H1 (cell line): ENCODE measurements around the gene EXD3. TPM values are rescaled to one million over a fixed set of nuclear protein-coding genes. Genes with fewer than 3 reads are reported as not detected.

Source experiments
- CTCF ChIA-PET: fragments of 300-600 bp; sonication (Branson Sonifier 250); formaldehyde crosslinking; loops from one replicate; lab custom pipeline; 2021; ENCODE audit not compliant: partially characterized antibody; lab: Charles Lee
- POLR2A ChIA-PET: fragments of 300-600 bp; sonication (Branson Sonifier 250); formaldehyde crosslinking; loops from one replicate; lab custom pipeline; 2021; ENCODE audit warnings: inconsistent platforms; ENCODE audit not compliant: partially characterized antibody; lab: Charles Lee
- DNase-seq, 2 experiments: peaks; one replicate each; pipeline versions ENCODE4 v3.0.0 to v3.0.0-alpha.2; 2010 to 2022; ENCODE audit warnings: low spot score in 2 of 2, low read depth in 1 of 2, mixed read lengths in 1 of 2
- FAIRE-seq: peaks from 2 replicates; lab custom pipeline; 2011; peaks lifted over from hg19 to GRCh38; lab: Jason Lieb, UNC
- H2AFZ ChIP-seq: 2 replicates; pipeline ENCODE4 v1.8.1; 2012; ENCODE audit warnings: low read length, inconsistent platforms
- H2AK5ac ChIP-seq: 2 replicates; pipeline ENCODE4 v1.6.1; 2013; ENCODE audit warnings: low read depth, low read length
- H2BK120ac ChIP-seq: replicated peaks from 2 replicates; pipeline ENCODE3; 2013; ENCODE audit warnings: low read depth, low read length, inconsistent platforms
- H2BK12ac ChIP-seq: 2 replicates; pipeline ENCODE4 v1.6.1; 2013; ENCODE audit warnings: low read depth, low read length
- H2BK15ac ChIP-seq: 2 replicates; pipeline ENCODE4 v1.6.1; 2013; ENCODE audit warnings: low read length
- H2BK20ac ChIP-seq: 2 replicates; pipeline ENCODE4 v1.6.1; 2013; ENCODE audit warnings: low read length
- H2BK5ac ChIP-seq: 2 replicates; pipeline ENCODE4 v1.6.1; 2013; ENCODE audit warnings: low read depth, low read length
- H3K14ac ChIP-seq: 2 replicates; pipeline ENCODE4 v1.6.1; 2013; ENCODE audit warnings: inconsistent platforms; ENCODE audit not compliant: insufficient read length
- H3K18ac ChIP-seq: 2 replicates; pipeline ENCODE4 v1.6.1; 2013; ENCODE audit warnings: low read length; ENCODE audit errors: extremely low read depth
- H3K23ac ChIP-seq: 2 replicates; pipeline ENCODE4 v1.6.1; 2013; ENCODE audit warnings: inconsistent platforms; ENCODE audit not compliant: insufficient read length
- H3K23me2 ChIP-seq: 2 replicates; pipeline ENCODE4 v1.6.1; 2013; ENCODE audit warnings: low read depth, low read length
- H3K27ac ChIP-seq: 2 replicates; pipeline ENCODE4 v1.6.1; 2011; ENCODE audit warnings: low read depth, low read length, inconsistent platforms
- H3K27me3 ChIP-seq, 4 experiments: replicated peaks in 1 of 4; 1 replicate in 1 of 4; 2 replicates in 3 of 4; pipeline versions ENCODE4 v1.6.1 to v1.8.1; 2011 to 2013; ENCODE audit warnings: low read length in 3 of 4, mild to moderate bottlenecking in 3 of 4, inconsistent platforms in 2 of 4, mixed read lengths in 2 of 4, moderate library complexity in 1 of 4; ENCODE audit not compliant: control insufficient read depth in 3 of 4, insufficient read depth in 3 of 4; ENCODE audit errors: extremely low read depth in 1 of 4
- H3K36me3 ChIP-seq, 4 experiments: 2 replicates each; pipeline versions ENCODE4 v1.6.1 to v1.8.1; 2011 to 2013; ENCODE audit warnings: mild to moderate bottlenecking in 4 of 4, low read length in 3 of 4, moderate library complexity in 2 of 4, control low read depth in 1 of 4, inconsistent platforms in 1 of 4; ENCODE audit not compliant: insufficient read depth in 4 of 4, control insufficient read depth in 2 of 4
- H3K4ac ChIP-seq: replicated peaks from 2 replicates; pipeline ENCODE3; 2013; ENCODE audit warnings: low read length, low read depth, mixed read lengths, inconsistent platforms; ENCODE audit not compliant: insufficient read length
- H3K4me1 ChIP-seq, 4 experiments: replicated peaks in 1 of 4; 1 replicate in 1 of 4; 2 replicates in 3 of 4; pipeline versions ENCODE4 v1.6.1 to v1.8.1; 2011 to 2013; ENCODE audit warnings: low read length in 3 of 4, inconsistent platforms in 2 of 4, mixed read lengths in 1 of 4; ENCODE audit not compliant: insufficient read depth in 4 of 4, control insufficient read depth in 3 of 4
- H3K4me2 ChIP-seq, 2 experiments: 2 replicates each; pipeline versions ENCODE4 v1.6.1 to v1.8.1; 2011 to 2013; ENCODE audit warnings: low read depth in 2 of 2, low read length in 2 of 2, control low read depth in 1 of 2, inconsistent platforms in 1 of 2, mild to moderate bottlenecking in 1 of 2; ENCODE audit not compliant: insufficient read depth in 1 of 2
- H3K4me3 ChIP-seq, 4 experiments: fragments of 200-600, 300-600 bp in 1 of 4; sonication (generic), shearing (Covaris generic), sonication (Bioruptor Twin) in 1 of 4; 2 replicates each; pipeline versions ENCODE4 v1.5.1 to v1.8.1; 2011 to 2016; ENCODE audit warnings: low read length in 4 of 4, low read depth in 3 of 4, control low read depth in 2 of 4, inconsistent platforms in 2 of 4, mild to moderate bottlenecking in 2 of 4, mixed read lengths in 1 of 4, moderate library complexity in 1 of 4; ENCODE audit not compliant: insufficient read depth in 2 of 4; ENCODE audit errors: extremely low read depth in 1 of 4
- H3K56ac ChIP-seq: replicated peaks from 2 replicates; pipeline ENCODE3; 2013; ENCODE audit warnings: low read depth, mild to moderate bottlenecking, mixed read lengths, low read length, inconsistent platforms; ENCODE audit not compliant: insufficient read length
- H3K79me1 ChIP-seq: 2 replicates; pipeline ENCODE4 v1.6.1; 2013; ENCODE audit warnings: low read depth, low read length, control low read depth
- H3K79me2 ChIP-seq, 2 experiments: 2 replicates each; pipeline versions ENCODE4 v1.6.1 to v1.8.1; 2012 to 2013; ENCODE audit warnings: low read length in 2 of 2, mild to moderate bottlenecking in 2 of 2, inconsistent platforms in 1 of 2; ENCODE audit not compliant: insufficient read depth in 2 of 2, control insufficient read depth in 1 of 2
- H3K9ac ChIP-seq, 4 experiments: replicated peaks in 1 of 4; 1 replicate in 1 of 4; 2 replicates in 3 of 4; pipeline versions ENCODE4 v1.6.1 to v1.8.1; 2011 to 2013; ENCODE audit warnings: low read depth in 3 of 4, low read length in 3 of 4, control low read depth in 2 of 4, mild to moderate bottlenecking in 2 of 4, moderate library complexity in 2 of 4, inconsistent platforms in 1 of 4; ENCODE audit errors: extremely low read depth in 1 of 4
- H3K9me3 ChIP-seq, 2 experiments: 2 replicates each; pipeline versions ENCODE4 v1.6.1 to v1.8.1; 2012 to 2013; ENCODE audit warnings: mild to moderate bottlenecking in 2 of 2, moderate library complexity in 2 of 2, control low read depth in 1 of 2, inconsistent platforms in 1 of 2, low read depth in 1 of 2, low read length in 1 of 2, mixed read lengths in 1 of 2; ENCODE audit not compliant: insufficient read depth in 2 of 2
- H4K20me1 ChIP-seq, 2 experiments: replicated peaks in 1 of 2; 2 replicates each; pipeline versions ENCODE3 to v1.8.1; 2011 to 2013; ENCODE audit warnings: inconsistent platforms in 2 of 2, low read length in 2 of 2, mild to moderate bottlenecking in 1 of 2; ENCODE audit not compliant: insufficient read depth in 2 of 2, control insufficient read depth in 1 of 2
- H4K5ac ChIP-seq: 2 replicates; pipeline ENCODE4 v1.6.1; 2013; ENCODE audit warnings: low read length, low read depth, mixed read lengths, inconsistent platforms; ENCODE audit not compliant: insufficient read length
- H4K8ac ChIP-seq: 2 replicates; pipeline ENCODE4 v1.8.0; 2013; ENCODE audit warnings: mild to moderate bottlenecking, moderate library complexity, low read length, inconsistent platforms; ENCODE audit not compliant: insufficient read depth; ENCODE audit errors: extremely low read depth
- H4K91ac ChIP-seq: replicated peaks from 2 replicates; pipeline ENCODE3; 2013; ENCODE audit warnings: low read length, mixed read lengths, inconsistent platforms; ENCODE audit not compliant: insufficient read length
- EGR1 ChIP-seq: IDR thresholded peaks from 2 replicates; pipeline ENCODE4 v1.6.1; 2011; ENCODE audit warnings: low read depth, low read length, borderline replicate concordance
- POLR2AphosphoS5 ChIP-seq: IDR thresholded peaks from 2 replicates; pipeline ENCODE4 v1.6.1; 2011; ENCODE audit warnings: low read depth, low read length
- POU5F1 ChIP-seq: IDR thresholded peaks from 2 replicates; pipeline ENCODE4 v1.6.1; 2011; ENCODE audit warnings: low read depth, mild to moderate bottlenecking, low read length, moderate library complexity
- RXRA ChIP-seq: IDR thresholded peaks from 2 replicates; pipeline ENCODE4 v1.6.1; 2011; ENCODE audit warnings: low read depth, mild to moderate bottlenecking, low read length, moderate library complexity; ENCODE audit not compliant: insufficient read depth
- SP2 ChIP-seq: IDR thresholded peaks from 2 replicates; pipeline ENCODE4 v1.6.1; 2012; ENCODE audit warnings: mild to moderate bottlenecking, low read length, inconsistent platforms
- SP4 ChIP-seq: IDR thresholded peaks from 2 replicates; pipeline ENCODE4 v1.6.1; 2012; ENCODE audit warnings: low read length, inconsistent platforms
- SRF ChIP-seq: IDR thresholded peaks from 2 replicates; pipeline ENCODE4 v1.6.1; 2011; ENCODE audit warnings: mild to moderate bottlenecking, low read depth, low read length, moderate library complexity
- TAF1 ChIP-seq: IDR thresholded peaks from 2 replicates; pipeline ENCODE4 v1.6.1; 2011; ENCODE audit warnings: mild to moderate bottlenecking, low read depth, low read length
- WGBS, 2 experiments: shearing (Covaris generic) in 1 of 2; methylation state at CpG; one replicate each; pipeline versions ENCODE4 v1.1.6 to v1.1.7; 2013 to 2015; ENCODE audit warnings: low lambda C conversion rate in 2 of 2, mixed read lengths in 2 of 2, inconsistent platforms in 1 of 2, low coverage in 1 of 2, missing lambda C conversion rate in 1 of 2; ENCODE audit not compliant: insufficient replicate concordance in 2 of 2, insufficient coverage in 1 of 2, insufficient read length in 1 of 2; ENCODE audit errors: extremely low coverage in 1 of 2, missing lambda C conversion rate in 1 of 2; 5-methylcytosine and 5-hydroxymethylcytosine counted together
- polyA plus RNA-seq, 7 experiments: library from polyadenylated mRNA; depleted of rRNA in 3 of 7; stranded (reverse) in 5 of 7; unstranded in 2 of 7; fragments of >200 nt in 5 of 7; fragments of 200-250 nt in 2 of 7; gene quantifications; 1 replicate in 5 of 7; 2 replicates in 1 of 7; 4 replicates in 1 of 7; pipeline versions ENCODE4 v1.2.1 to v1.2.3, GENCODE V29; 2011 to 2013; ENCODE audit warnings: missing spikeins in 2 of 7, mixed read lengths in 2 of 7
- total RNA-seq: library from RNA; stranded (reverse); fragmentation: NEBNext Ultra II Directional; extraction: Animal tissue kit (Norgen Biotek cat#: 25700); gene quantifications from 2 replicates; pipeline ENCODE4 v1.2.1, GENCODE V29; 2021

EXD3 gene
- total and polyA plus RNA-seq, 2 of the 8 experiments (the other 6 are each of a cell fraction or from before 2014, with no cell fraction given), result 7.2 to 9.4 TPM

GRCh38 chr9:137308057-137308619 is 114.8 kb downstream of the EXD3 start:
- Histone ChIP-seq H2BK5ac (peak overlapping the region; percentile 71; the same call in 1 of the 2 replicates), H2AFZ (no peak overlapping the region), H3K56ac (no peak overlapping the region), H3K18ac (no peak overlapping the region; the same call in 1 of the 2 replicates), H3K23me2 (no peaks in the 10 kb centered on the region), H3K27me3 (peaks cover 0 to 11% (median 5%) of the 10 kb centered on the region in 4 experiments; a peak in 5 of 7 replicates), H2AK5ac (no peak overlapping the region), H3K4me2 (0 out of 4 replicates have a peak overlapping the region, but pooled peaks of 1 of the 2 experiments have one; percentile 6), H4K20me1 (no peaks in the 10 kb centered on the region), H3K79me2 (no peaks in the 10 kb centered on the region), H3K14ac (no peak overlapping the region), H3K23ac (no peak overlapping the region), H2BK20ac (peak overlapping the region; percentile 32; the same call in 1 of the 2 replicates), H3K4ac (no peak overlapping the region), H2BK120ac (no peak overlapping the region), H4K5ac (no peak overlapping the region), H3K9me3 (no peaks in the 10 kb centered on the region), H3K4me1 (peaks cover 0 to 44% (median 32%) of the 10 kb centered on the region in 4 experiments; a peak in 6 of 7 replicates), H4K8ac (no peak overlapping the region), H3K9ac (no peak overlapping the region), H2BK12ac (peak overlapping the region; percentile 68; the same call in 1 of the 2 replicates), H3K27ac (no peak overlapping the region), H4K91ac (no peak overlapping the region), H3K4me3 (no peak overlapping the region), H3K79me1 (no peaks in the 10 kb centered on the region), H3K36me3 (no peaks in the 10 kb centered on the region), H2BK15ac (peak overlapping the region; percentile 72)
- POLR2A ChIA-PET, result interaction anchor here (1.0 to 1.1 kb wide), 3 partner anchors 11 to 67 kb away, joined by 3 to 5 read pairs (median 4); partner anchors contain the start of gene TUBB4B
- no peak for DNase-seq
- WGBS, 2 experiments, result 91% methylated on average over 11 of the region's 20 CpGs; no CpG with 5 or more reads in 1 of the 2 experiments
- CTCF ChIA-PET, result interaction anchor here (0.7 to 2.8 kb wide), 4 partner anchors 11 to 50 kb away, joined by 3 to 18 read pairs (median 4); no protein-coding TSS in a partner anchor
- FAIRE-seq, result no peak
- TF ChIP-seq SRF (no peak), EGR1 (no peak), SP4 (no peak), POU5F1 (no peak), SP2 (no peak), TAF1 (no peak), POLR2AphosphoS5 (no peak), RXRA (no peak)
